Common myeloid progenitor, CD34-positive (primary cell): Measurements from ENCODE around the gene UGT1A7.
"Not testable (repeated sequence)": the region's sequence is repeated elsewhere in the genome, so short reads cannot be mapped to it uniquely, and the experiment has no call there.

ENCODE experiments used
- CTCF ChIA-PET: fragments of 350-600 bp; sonication (Branson Sonifier 250); formaldehyde crosslinking; loops from one replicate; lab custom pipeline; 2021; ENCODE audit warnings: antibody characterized with exemption; lab: Charles Lee
- POLR2A ChIA-PET: fragments of 350-600 bp; sonication (Branson Sonifier 250); formaldehyde crosslinking; loops from one replicate; lab custom pipeline; 2021; ENCODE audit warnings: antibody characterized with exemption; lab: Charles Lee
- DNase-seq, 3 donors: peaks; one replicate each; pipeline versions ENCODE4 v3.0.0 to v3.0.0-alpha.2; 2013
- H3K27ac ChIP-seq, 2 experiments: 1 replicate in 1 of 2; 2 replicates in 1 of 2; pipeline ENCODE4 v1.7.0; 2013; ENCODE audit warnings: inconsistent platforms in 2 of 2, low read length in 2 of 2, mild to moderate bottlenecking in 2 of 2, low read depth in 1 of 2, moderate library complexity in 1 of 2; ENCODE audit not compliant: severe bottlenecking in 2 of 2, insufficient read depth in 1 of 2, poor library complexity in 1 of 2
- H3K27me3 ChIP-seq, 5 experiments: replicated peaks in 2 of 5; 1 replicate in 3 of 5; 2 replicates in 2 of 5; pipeline versions ENCODE4 v1.6.1 to v1.7.0; 2013; ENCODE audit warnings: low read length in 4 of 5, mild to moderate bottlenecking in 2 of 5, moderate library complexity in 2 of 5, inconsistent platforms in 1 of 5; ENCODE audit not compliant: insufficient read depth in 5 of 5, control insufficient read depth in 4 of 5
- H3K36me3 ChIP-seq, 4 experiments: 1 replicate in 2 of 4; 2 replicates in 2 of 4; pipeline versions ENCODE4 v1.6.1 to v1.7.0; 2013; ENCODE audit warnings: low read length in 3 of 4, control low read depth in 1 of 4, mild to moderate bottlenecking in 1 of 4; ENCODE audit not compliant: control insufficient read depth in 4 of 4, insufficient read depth in 4 of 4
- H3K4me1 ChIP-seq, 4 experiments: 1 replicate in 3 of 4; 2 replicates in 1 of 4; pipeline versions ENCODE4 v1.6.1 to v1.7.1; 2013; ENCODE audit warnings: low read length in 3 of 4, mild to moderate bottlenecking in 3 of 4, control low read depth in 1 of 4, inconsistent platforms in 1 of 4, moderate library complexity in 1 of 4; ENCODE audit not compliant: control insufficient read depth in 4 of 4, insufficient read depth in 4 of 4; ENCODE audit errors: control extremely low read depth in 1 of 4
- H3K4me3 ChIP-seq, 7 experiments: 1 replicate in 4 of 7; 2 replicates in 3 of 7; pipeline versions ENCODE4 v1.5.1 to v1.7.0; 2013; ENCODE audit warnings: mild to moderate bottlenecking in 7 of 7, low read length in 6 of 7, moderate library complexity in 6 of 7, inconsistent platforms in 2 of 7, low read depth in 2 of 7, control low read depth in 1 of 7; ENCODE audit not compliant: insufficient read depth in 4 of 7, control insufficient read depth in 1 of 7; ENCODE audit errors: extremely low read depth in 1 of 7
- H3K9me3 ChIP-seq, 5 experiments: 1 replicate in 4 of 5; 2 replicates in 1 of 5; pipeline versions ENCODE4 v1.6.1 to v1.7.1; 2013; ENCODE audit warnings: low read length in 4 of 5, mild to moderate bottlenecking in 2 of 5, inconsistent platforms in 1 of 5, low read depth in 1 of 5, moderate library complexity in 1 of 5; ENCODE audit not compliant: control insufficient read depth in 4 of 5, insufficient read depth in 2 of 5; ENCODE audit errors: control extremely low read depth in 1 of 5
- WGBS: methylation state at CpG from one replicate; pipeline ENCODE4 v1.1.5; 2013; ENCODE audit not compliant: insufficient coverage; 5-methylcytosine and 5-hydroxymethylcytosine counted together

The UGT1A7 gene

GRCh38 chr2:233700028-233700635, 18.4 kb downstream of the UGT1A7 start:
- Histone ChIP-seq H3K4me1 (peaks cover 0 to 17% (median 7%) of the 10 kb centered on the region in 4 experiments), H3K9me3 (no peaks in the 10 kb centered on the region), H3K4me3 (no peak overlapping the region), H3K36me3 (no peaks in the 10 kb centered on the region), H3K27me3 (no peaks in the 10 kb centered on the region), H3K27ac (peak overlapping the region in 1 of 2 experiments; percentile 6)
- CTCF ChIA-PET, result interaction anchor here (2.0 kb wide), 1 partner anchor 9 kb away, joined by 6 read pairs; no protein-coding TSS in a partner anchor
- WGBS, result no CpG with 5 or more reads among the region's 1 CpG
- peak; percentile 75 to 91 (median 85) for DNase-seq
- POLR2A ChIA-PET, result no interaction called here

- H3K36me3 ChIP-seq, POLR2A ChIA-PET, DNase-seq, H3K27me3 ChIP-seq, H3K4me3 ChIP-seq, H3K9me3 ChIP-seq, H3K27ac ChIP-seq: not testable (repeated sequence)
- H3K4me1 ChIP-seq, result peaks cover 0 to 17% (median 7%) of the 10 kb centered on the region in 4 experiments
- WGBS, result no CpG with 5 or more reads among the region's 5 CpGs
- CTCF ChIA-PET, result interaction anchor here (2.0 kb wide), 1 partner anchor 10 kb away, joined by 6 read pairs; no protein-coding TSS in a partner anchor
Observed at GRCh38 chr2:233700842-233701241, 19.1 kb downstream of the UGT1A7 start.

GRCh38 chr2:233702238-233702637, 20.5 kb downstream of the UGT1A7 start:
- Histone ChIP-seq H3K36me3 (no peaks in the 10 kb centered on the region), H3K9me3 (no peaks in the 10 kb centered on the region), H3K27ac (no peak overlapping the region), H3K27me3 (no peaks in the 10 kb centered on the region), H3K4me1 (peaks cover 0 to 17% (median 7%) of the 10 kb centered on the region in 4 experiments), H3K4me3 (no peak overlapping the region)
- no peak for DNase-seq
- no CpG with 5 or more reads among the region's 3 CpGs for WGBS
- CTCF ChIA-PET, result no interaction called here
- POLR2A ChIA-PET, result no interaction called here

- H3K27me3 ChIP-seq, result no peaks in the 10 kb centered on the region
- H3K9me3 ChIP-seq, result no peaks in the 10 kb centered on the region
- H3K4me1 ChIP-seq, result no peaks in the 10 kb centered on the region
- CTCF ChIA-PET, result no interaction called here
- 67% methylated on average over 3 of the region's 4 CpGs for WGBS
- POLR2A ChIA-PET, result interaction anchor here (0.7 kb wide), 1 partner anchor 838 kb away, joined by 3 read pairs; no protein-coding TSS in a partner anchor
- H3K27ac ChIP-seq, result no peak overlapping the region
- no peak overlapping the region for H3K4me3 ChIP-seq
- DNase-seq, result no peak
- no peaks in the 10 kb centered on the region for H3K36me3 ChIP-seq
Observed at GRCh38 chr2:233705911-233706506, 24.3 kb downstream of the UGT1A7 start.

- Histone ChIP-seq H3K4me1 (no peaks in the 10 kb centered on the region), H3K9me3 (no peaks in the 10 kb centered on the region), H3K27ac (no peak overlapping the region), H3K4me3 (no peak overlapping the region), H3K36me3 (no peaks in the 10 kb centered on the region), H3K27me3 (no peaks in the 10 kb centered on the region)
- WGBS, result 100% methylated on average over 1 of the region's 1 CpG
- CTCF ChIA-PET, result no interaction called here
- POLR2A ChIA-PET, result no interaction called here
- DNase-seq, result no peak
Observed at GRCh38 chr2:233706720-233707119, 25.0 kb downstream of the UGT1A7 start.

GRCh38 chr2:233707940-233708644, 26.4 kb downstream of the UGT1A7 start:
- H3K36me3 ChIP-seq, result no peaks in the 10 kb centered on the region
- CTCF ChIA-PET, result no interaction called here
- no peaks in the 10 kb centered on the region for H3K4me1 ChIP-seq
- H3K4me3 ChIP-seq, result no peak overlapping the region
- POLR2A ChIA-PET, result no interaction called here
- DNase-seq, result no peak
- no peaks in the 10 kb centered on the region for H3K27me3 ChIP-seq
- no peaks in the 10 kb centered on the region for H3K9me3 ChIP-seq
- H3K27ac ChIP-seq, result no peak overlapping the region
- WGBS, result 96% methylated on average over 8 of the region's 10 CpGs

- H3K9me3 ChIP-seq, result no peaks in the 10 kb centered on the region
- no peak for DNase-seq
- H3K4me3 ChIP-seq, result no peak overlapping the region
- ChIA-PET POLR2A (no interaction called here), CTCF (no interaction called here)
- no peak overlapping the region for H3K27ac ChIP-seq
- 90% methylated on average over 2 of the region's 5 CpGs for WGBS
- no peaks in the 10 kb centered on the region for H3K27me3 ChIP-seq
- H3K36me3 ChIP-seq, result no peaks in the 10 kb centered on the region
- H3K4me1 ChIP-seq, result no peaks in the 10 kb centered on the region
Observed at GRCh38 chr2:233708942-233709341, 27.2 kb downstream of the UGT1A7 start.
